K562 (cell line): ENCODE measurements around the gene PSMA7. TPM values are rescaled to one million over a fixed set of nuclear protein-coding genes. Genes with fewer than 3 reads are reported as not detected.

Source experiments
- ATAC-seq: fragments of 200-7000 bp; cut with Tn5 transposase; 3 replicates; pipeline ENCODE4 v1.9.1; 2020; ENCODE audit warnings: moderate library complexity
- BruUV-seq: library from RNA; stranded (reverse); fragments of 400-500 nt; replicated peaks from 2 replicates; lab custom pipeline; 2021; lab: Mats Ljungman, UMichigan
- CTCF ChIA-PET: fragments of 300-600 bp; formaldehyde crosslinking; extraction: SDS; loops from one replicate; lab custom pipeline; 2021; ENCODE audit warnings: low intra/inter-chr PET ratio; lab: Yijun Ruan, JAX
- POLR2A ChIA-PET: fragments of 300-600, 350-650 bp; sonication (Branson Sonifier 250); formaldehyde crosslinking; extraction: SDS; loops from one replicate; lab custom pipeline; 2021; ENCODE audit warnings: antibody characterized with exemption, inconsistent platforms; lab: Yijun Ruan, JAX
- DNase-seq, 4 experiments: peaks; one replicate each; pipeline versions ENCODE4 v3.0.0 to v3.0.0-alpha.2; 2011 to 2018; ENCODE audit warnings: low spot score in 3 of 4, mixed read lengths in 3 of 4; ENCODE audit errors: extremely low read depth in 1 of 4
- FAIRE-seq: peaks from 2 replicates; lab custom pipeline; 2011; peaks lifted over from hg19 to GRCh38; lab: Jason Lieb, UNC
- H2AFZ ChIP-seq: 2 replicates; pipeline ENCODE4 v1.6.0; 2011; ENCODE audit warnings: low read depth, low read length, control low read depth, inconsistent platforms
- H3K27ac ChIP-seq: fragments of 200-600 bp; 3 replicates; pipeline ENCODE4 v1.8.0; 2011; ENCODE audit warnings: low read depth, mild to moderate bottlenecking, control low read depth, inconsistent platforms, low read length, moderate library complexity, mixed read lengths; ENCODE audit errors: extremely low read depth
- H3K27me3 ChIP-seq, 2 experiments: fragments of 300-600 bp in 1 of 2; 2 replicates in 1 of 2; 3 replicates in 1 of 2; pipeline versions ENCODE4 v1.6.0 to v1.8.0; 2011; ENCODE audit warnings: inconsistent platforms in 2 of 2, low read length in 2 of 2, mild to moderate bottlenecking in 1 of 2, mixed read lengths in 1 of 2, moderate library complexity in 1 of 2; ENCODE audit not compliant: control insufficient read depth in 2 of 2, insufficient read depth in 2 of 2
- H3K36me3 ChIP-seq: fragments of 300-600 bp; 3 replicates; pipeline ENCODE4 v1.8.0; 2011; ENCODE audit warnings: mild to moderate bottlenecking, low read length, inconsistent platforms; ENCODE audit not compliant: control insufficient read depth, insufficient read depth
- H3K4me1 ChIP-seq, 2 experiments: fragments of 200-600 bp in 1 of 2; replicated peaks in 1 of 2; 2 replicates in 1 of 2; 3 replicates in 1 of 2; pipeline versions ENCODE4 v1.5.1 to v1.8.0; 2011; ENCODE audit warnings: inconsistent platforms in 2 of 2, low read length in 2 of 2, mild to moderate bottlenecking in 1 of 2, mixed read lengths in 1 of 2, moderate library complexity in 1 of 2; ENCODE audit not compliant: control insufficient read depth in 2 of 2, insufficient read depth in 2 of 2
- H3K4me2 ChIP-seq: 2 replicates; pipeline ENCODE4 v1.6.1; 2011; ENCODE audit warnings: low read length, control low read depth, inconsistent platforms, mixed read lengths; ENCODE audit not compliant: insufficient read depth
- H3K4me3 ChIP-seq: fragments of 200-600 bp; sonication (generic), shearing (Covaris generic); 2 replicates; pipeline ENCODE4 v1.5.1; 2016; ENCODE audit warnings: control low read depth, inconsistent platforms
- H3K79me2 ChIP-seq: fragments of 200-600 bp; 3 replicates; pipeline ENCODE4 v1.8.0; 2011; ENCODE audit warnings: low read length, inconsistent platforms; ENCODE audit not compliant: control insufficient read depth, insufficient read depth
- H3K9ac ChIP-seq, 2 experiments: 2 replicates each; pipeline versions ENCODE4 v1.6.0 to v1.6.1; 2011; ENCODE audit warnings: low read depth in 2 of 2, low read length in 2 of 2, control low read depth in 1 of 2, inconsistent platforms in 1 of 2, mild to moderate bottlenecking in 1 of 2, mixed read lengths in 1 of 2; ENCODE audit not compliant: insufficient read depth in 1 of 2
- H3K9me1 ChIP-seq: one replicate; pipeline ENCODE4 v1.6.0; 2011; ENCODE audit warnings: inconsistent platforms, mild to moderate bottlenecking, low read length, moderate library complexity; ENCODE audit not compliant: control insufficient read depth, insufficient read depth
- H3K9me3 ChIP-seq: replicated peaks from 2 replicates; pipeline ENCODE4 v1.5.1; 2011; ENCODE audit warnings: low read depth, low read length, inconsistent platforms; ENCODE audit not compliant: control insufficient read depth, insufficient read depth
- H4K20me1 ChIP-seq: replicated peaks from 2 replicates; pipeline ENCODE4 v1.6.1; 2011; ENCODE audit warnings: low read length, inconsistent platforms, mixed read lengths; ENCODE audit not compliant: control insufficient read depth, insufficient read depth
- CBX2 ChIP-seq: fragments of 200-600 bp; sonication (generic); IDR thresholded peaks from one replicate; pipeline ENCODE4 v1.6.1; 2012; ENCODE audit warnings: mild to moderate bottlenecking, low read length, inconsistent platforms; ENCODE audit not compliant: insufficient read depth, poor library complexity, severe bottlenecking
- DNMT1 ChIP-seq: fragments of 450-650 bp; IDR thresholded peaks from 2 replicates; pipeline ENCODE4 v1.6.1; 2016; ENCODE audit warnings: antibody characterized with exemption, mild to moderate bottlenecking
- ELF2 ChIP-seq: fragments of 250-450 bp; sonication (Bioruptor Pico); IDR thresholded peaks from 2 replicates; pipeline ENCODE4 v1.5.0; 2021; ENCODE audit warnings: mild to moderate bottlenecking
- LEF1 ChIP-seq: fragments of 450-650 bp; IDR thresholded peaks from 2 replicates; pipeline ENCODE4 v1.6.1; 2016; ENCODE audit warnings: mild to moderate bottlenecking
- NCOA6 ChIP-seq: fragments of 450-650 bp; IDR thresholded peaks from 2 replicates; pipeline ENCODE4 v1.6.1; 2017; ENCODE audit warnings: mild to moderate bottlenecking
- STAT5B ChIP-seq: fragments of 250-450 bp; sonication (Bioruptor Pico); IDR thresholded peaks from 2 replicates; pipeline ENCODE4 v1.8.0; 2021; ENCODE audit warnings: mild to moderate bottlenecking, inconsistent platforms
- WGBS: fragments of 100-300 bp; shearing (Covaris generic); methylation state at CpG from one replicate; pipeline ENCODE4 v1.1.6; 2016; ENCODE audit warnings: low coverage, mixed read lengths; ENCODE audit not compliant: insufficient coverage; ENCODE audit errors: missing lambda C conversion rate; 5-methylcytosine and 5-hydroxymethylcytosine counted together
- in situ Hi-C: fragments of 300-500 bp; cut with MboI; formaldehyde crosslinking; loops from 4 replicates; pipeline ENCODE4 v1.15.0; 2018; ENCODE audit warnings: inconsistent platforms, mixed read lengths
- intact Hi-C: fragments of 100-400 bp; cut with micrococcal nuclease; formaldehyde crosslinking; loops from 2 replicates; pipeline ENCODE4 v1.14.2; 2022
- polyA plus RNA-seq, 8 experiments: library from polyadenylated mRNA; depleted of rRNA in 4 of 8; stranded (reverse) in 5 of 8; unstranded in 3 of 8; fragments of >200 nt; fragmentation: Nextera tagmentation in 2 of 8; fragmentation: Illumina TruSeq in 1 of 8; extraction: Ambion mirVana in 2 of 8; extraction: Trizol in 1 of 8; gene quantifications; 2 replicates each; pipeline versions ENCODE4 v1.2.1 to v1.2.3, GENCODE V29; 2011 to 2014; ENCODE audit warnings: inconsistent platforms in 1 of 8, missing spikeins in 1 of 8
- total RNA-seq, 7 experiments: library from RNA; depleted of rRNA in 6 of 7; stranded (reverse); fragments of >200 nt in 6 of 7; fragmentation: Illumina TruSeq in 2 of 7; extraction: Trizol in 2 of 7; gene quantifications; 2 replicates each; pipeline versions ENCODE4 v1.2.1 to v1.2.3, GENCODE V29; 2011 to 2021; ENCODE audit warnings: low replicate concordance in 1 of 7

Gene PSMA7
- total and polyA plus RNA-seq, 9 of the 15 experiments (the other 6 are each of a cell fraction or from before 2014, with no cell fraction given), result 257 to 510 (median 393) TPM

DNA sequence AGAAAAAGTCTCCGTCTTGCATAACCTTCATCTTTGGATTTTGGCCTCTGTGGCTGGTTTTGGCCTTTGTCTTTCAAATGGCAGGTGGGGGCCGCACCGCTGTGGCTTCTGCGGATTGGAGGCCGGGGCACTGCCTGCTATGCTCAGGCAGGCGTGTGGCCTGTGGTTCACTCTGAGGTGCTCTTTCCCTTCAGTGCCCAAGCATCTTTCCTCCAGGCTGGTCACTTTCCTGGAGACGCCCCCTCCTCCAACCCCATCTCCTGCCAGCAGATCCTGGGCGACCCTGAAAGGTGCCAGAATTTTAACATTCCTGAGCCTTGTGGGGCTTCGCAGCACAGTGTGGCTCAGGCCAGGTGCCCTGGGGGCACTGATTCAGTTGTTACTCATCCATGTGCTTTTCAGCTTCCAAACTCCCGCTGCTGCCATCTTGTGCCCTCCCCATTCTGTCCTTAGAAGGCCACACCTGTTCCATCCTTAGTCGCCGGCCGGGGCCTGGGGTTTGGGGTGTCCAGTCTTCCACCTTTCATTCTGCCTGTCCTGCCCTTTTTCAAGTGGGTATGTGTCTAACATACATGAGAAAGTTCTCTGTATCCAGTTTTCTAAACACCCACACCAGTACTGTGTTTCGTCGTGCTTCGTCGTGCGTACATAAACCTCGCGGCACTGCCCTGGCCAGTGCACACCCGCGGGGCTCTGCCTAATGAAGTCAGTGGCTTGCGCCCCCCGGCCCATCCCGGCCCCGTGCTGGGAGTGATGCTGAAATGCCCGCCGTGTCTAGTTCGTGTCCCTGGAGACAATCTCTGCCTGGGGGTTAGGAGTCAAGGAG lies 12.4 kb upstream of the PSMA7 start:
- WGBS, result 94% methylated on average over 29 of the region's 29 CpGs
- peaks cover 84% of the 10 kb centered on the region; the same call in 2 of the 3 replicates for H3K36me3 ChIP-seq
- POLR2A ChIA-PET, result interaction anchor here (0.7 to 1.2 kb wide), 3 partner anchors 10 to 144 kb away, joined by 3 to 4 read pairs (median 3); no protein-coding TSS in a partner anchor
- H3K9me1 ChIP-seq, result peaks cover 9% of the 10 kb centered on the region
- H4K20me1 ChIP-seq, result peaks cover 26% of the 10 kb centered on the region
- no peak for ATAC-seq
- H3K4me2 ChIP-seq, result no peak overlapping the region
- H3K9me3 ChIP-seq, result no peaks in the 10 kb centered on the region
- TF ChIP-seq CBX2 (no peak), NCOA6 (no peak), LEF1 (no peak), STAT5B (no peak), ELF2 (CRISPR knock-in tag) (no peak), DNMT1 (no peak)
- no peak for FAIRE-seq
- in situ Hi-C loops, result no loop called here
- peaks cover 4 to 52% of the 10 kb centered on the region in 2 experiments; a peak in 4 of 5 replicates for H3K4me1 ChIP-seq
- intact Hi-C loops, result loop anchor here (5.0 kb wide), 1 partner anchor 143 kb away; no protein-coding TSS in a partner anchor
- CTCF ChIA-PET, result interaction anchor here (3.3 kb wide), 1 partner anchor 145 kb away, joined by 12 read pairs; no protein-coding TSS in a partner anchor
- H2AFZ ChIP-seq, result no peak overlapping the region
- H3K27me3 ChIP-seq, result no peaks in the 10 kb centered on the region
- DNase-seq, result no peak
- peak overlapping the region in 1 of 2 experiments; percentile 62; a peak in 2 of 4 replicates for H3K9ac ChIP-seq
- H3K4me3 ChIP-seq, result no peak overlapping the region
- peaks cover 85% of the 10 kb centered on the region for H3K79me2 ChIP-seq
- no peak overlapping the region for H3K27ac ChIP-seq
- BruUV-seq, result no TSS peak
